Activated CD4-positive, alpha-beta T cell treated with anti-CD3 and anti-CD28 coated beads, Interleukin-2, Interleukin-4, amounts not matched to agents 100 ng/mL and 50 ng/mL, durations not matched to agents 16 hours and 8 hours (primary cell): ENCODE results near the gene TMEM127.
"Not testable (repeated sequence)": the region's sequence is repeated elsewhere in the genome, so short reads cannot be mapped to it uniquely, and the experiment has no call there.

Experiments
- DNase-seq: peaks from one replicate; pipeline ENCODE4 v3.0.0-alpha.2; 2020; ENCODE audit warnings: low spot score

The TMEM127 gene

GRCh38 chr2:96240341-96241038, 25.3 kb downstream of the TMEM127 start:
- DNase-seq, result no peak

DNA sequence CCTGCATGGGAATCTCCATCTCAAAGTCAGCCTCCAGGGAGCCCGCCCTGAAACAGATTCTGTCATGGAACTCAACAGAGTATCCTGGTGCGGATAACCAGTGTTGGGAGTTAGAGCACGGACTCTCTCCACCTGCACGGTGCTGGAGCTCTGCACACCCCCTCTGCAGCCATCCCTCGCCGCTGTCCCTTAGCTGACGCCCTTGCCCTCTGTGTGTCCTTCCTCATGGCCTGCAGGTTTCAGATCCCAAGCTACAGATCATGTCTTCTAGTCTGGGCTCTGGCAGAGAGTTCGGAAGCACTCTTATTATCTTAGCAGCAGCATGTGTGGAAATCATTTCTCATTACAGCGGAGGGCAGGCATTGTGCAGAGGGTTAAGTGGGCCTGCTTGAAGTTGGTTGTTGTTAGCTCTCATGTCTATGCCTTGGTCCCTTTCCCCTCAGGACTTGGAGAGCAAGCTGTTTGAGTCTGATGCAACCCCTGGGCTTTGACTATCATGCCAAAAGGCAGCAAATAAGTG, 26.0 kb downstream of the TMEM127 start:
- DNase-seq, result no peak

DNA sequence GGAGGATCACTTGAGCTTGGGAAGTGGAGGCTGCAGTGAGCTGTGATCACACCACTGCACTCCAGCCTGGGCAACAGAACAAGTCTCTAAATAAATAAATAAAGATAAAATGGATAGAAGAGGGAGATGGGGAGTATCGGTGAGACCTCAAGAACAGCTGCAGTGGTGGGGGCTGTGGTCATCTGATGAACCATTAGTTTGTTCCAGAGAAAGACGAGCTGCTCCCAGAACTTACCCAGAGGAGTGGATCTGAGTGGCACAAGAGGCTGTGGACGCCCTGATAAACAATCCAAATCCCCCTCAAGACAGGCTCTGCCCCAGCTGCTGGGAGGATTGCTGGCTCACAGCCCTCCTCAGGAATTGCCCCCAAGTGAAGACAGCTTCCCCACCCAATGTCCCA, 26.7 kb downstream of the TMEM127 start:
- DNase-seq, result no peak

DNA sequence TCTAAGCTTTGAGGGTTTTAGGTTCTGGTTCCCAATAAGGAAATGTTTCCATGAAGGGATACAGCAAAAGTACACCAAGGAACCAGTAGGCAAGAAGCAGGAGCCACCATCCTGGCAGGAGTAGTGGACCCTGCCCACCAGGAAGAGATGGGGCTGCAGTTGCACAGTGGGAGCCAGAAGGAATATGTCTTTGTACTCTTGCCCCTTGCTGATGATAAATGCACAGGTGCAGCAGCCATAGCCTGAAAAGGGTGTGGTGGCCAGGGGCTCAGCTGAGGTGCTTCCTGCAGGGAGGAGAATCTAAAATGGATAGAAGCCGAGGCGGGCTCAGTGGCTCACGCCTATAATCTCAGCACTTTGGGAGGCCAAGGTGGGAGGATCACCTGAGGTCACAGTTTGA, 27.5 kb downstream of the TMEM127 start:
- no peak for DNase-seq

DNA sequence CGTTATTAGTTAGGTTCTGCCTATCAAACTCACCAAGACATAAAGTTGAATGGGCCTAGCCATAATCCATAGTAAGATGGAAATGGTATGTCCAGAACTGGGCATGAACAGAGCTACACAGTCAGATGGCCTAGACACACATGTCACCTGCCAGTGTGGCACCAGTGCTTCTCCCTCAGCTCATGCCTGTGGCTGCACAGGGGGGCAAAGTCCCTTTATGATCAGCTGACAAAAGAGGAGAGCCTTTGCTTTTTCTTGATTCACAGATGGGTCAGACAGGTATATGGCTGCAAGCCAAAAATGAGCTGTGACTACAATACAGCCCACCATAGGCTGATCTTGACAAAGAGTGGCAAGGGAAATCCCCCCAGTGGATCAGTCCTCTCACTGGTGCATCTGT, 28.9 kb downstream of the TMEM127 start:
- DNase-seq, result no peak

DNA sequence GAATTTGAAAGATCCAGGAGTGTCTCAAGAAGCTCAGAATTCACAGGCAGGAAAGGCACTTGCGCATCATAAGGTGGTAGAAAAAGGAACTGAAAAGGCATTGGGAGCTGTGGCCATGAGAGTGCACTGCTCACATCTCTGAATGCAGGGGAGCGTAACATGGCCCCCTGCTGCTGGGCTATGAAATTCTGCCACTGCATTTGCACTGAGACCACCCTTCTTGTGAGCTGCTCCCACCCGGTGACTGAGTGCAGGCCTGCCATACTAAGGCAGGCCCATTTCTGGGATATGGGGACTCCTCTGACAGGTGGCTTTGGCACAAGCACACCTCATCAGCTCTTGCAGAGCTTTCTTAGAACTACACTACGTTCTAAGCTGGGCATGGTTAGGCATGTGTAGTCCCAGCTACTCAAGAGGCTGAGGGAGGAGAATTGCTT, 31.9 kb downstream of the TMEM127 start:
- DNase-seq, result no peak

DNA sequence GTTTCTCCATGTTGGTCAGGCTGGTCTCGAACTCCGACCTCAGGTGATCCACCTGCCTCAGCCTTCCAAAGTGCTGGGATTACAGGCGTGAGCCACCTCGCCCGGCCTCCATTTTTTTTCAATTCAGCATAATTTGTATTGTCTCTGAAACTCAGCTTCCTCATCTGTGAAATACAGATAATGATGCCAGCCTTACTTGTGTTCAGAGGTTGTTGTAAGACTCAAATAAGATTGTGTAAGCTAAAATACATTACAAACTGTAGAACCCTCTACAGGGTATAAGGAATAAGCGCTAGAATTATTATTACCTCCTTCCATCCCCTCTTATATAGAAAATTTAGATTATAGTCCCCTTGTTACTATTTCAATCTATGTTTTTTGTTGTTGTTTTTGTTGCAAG, 32.4 kb downstream of the TMEM127 start:
- DNase-seq, result no peak

DNA sequence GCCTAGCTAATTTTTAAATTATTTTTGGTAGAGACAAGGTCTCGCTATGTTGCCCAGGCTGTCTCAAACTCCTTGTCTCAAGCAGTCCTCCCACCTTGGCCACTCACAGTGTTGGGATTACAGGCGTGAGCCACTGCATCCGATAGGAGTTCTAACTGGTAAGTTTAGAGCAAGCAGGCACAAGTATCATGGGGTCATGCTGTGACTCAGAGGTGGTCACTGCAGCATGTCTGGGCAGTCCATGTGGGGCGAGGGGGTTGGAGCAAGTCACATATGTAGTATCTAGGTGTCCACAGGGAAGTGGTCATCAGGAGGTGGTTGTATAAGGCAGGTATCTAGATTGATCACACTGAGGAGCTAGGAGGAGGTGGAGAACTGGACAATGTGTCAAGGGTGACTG, 34.5 kb downstream of the TMEM127 start:
- no peak for DNase-seq

- DNase-seq, result no peak
Measured at GRCh38 chr2:96225016-96225533, 40.7 kb downstream of the TMEM127 start.

GRCh38 chr2:96221106-96221505, 44.7 kb downstream of the TMEM127 start:
- DNase-seq, result not testable (repeated sequence)

DNA sequence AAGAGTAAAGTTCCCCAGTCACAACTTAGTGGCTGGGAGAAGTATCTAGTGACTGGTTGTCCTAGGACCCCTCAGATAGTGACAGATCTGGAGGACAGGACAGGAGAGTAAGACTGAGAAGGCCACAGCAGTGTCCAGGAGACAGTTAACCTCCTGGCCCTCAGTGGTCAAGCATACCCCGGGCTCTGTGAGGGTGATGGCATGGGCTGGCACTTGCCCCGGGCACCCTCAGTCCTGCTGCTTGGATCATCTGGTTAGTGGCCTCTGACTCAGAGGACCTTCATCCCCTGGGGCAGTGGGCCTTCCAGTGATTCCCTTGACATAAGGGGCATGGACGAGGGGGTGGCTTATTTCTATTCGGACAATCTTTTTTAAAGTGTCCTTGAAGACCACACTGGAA, 45.8 kb downstream of the TMEM127 start:
- DNase-seq, result not testable (repeated sequence)

- DNase-seq, result no peak
Measured at GRCh38 chr2:96218508-96219131, 47.2 kb downstream of the TMEM127 start.

GRCh38 chr2:96214554-96214953, 51.2 kb downstream of the TMEM127 start:
- no peak for DNase-seq

GRCh38 chr2:96213379-96213778, 52.4 kb downstream of the TMEM127 start:
- no peak for DNase-seq

GRCh38 chr2:96212339-96212738, 53.5 kb downstream of the TMEM127 start:
- no peak for DNase-seq

DNA sequence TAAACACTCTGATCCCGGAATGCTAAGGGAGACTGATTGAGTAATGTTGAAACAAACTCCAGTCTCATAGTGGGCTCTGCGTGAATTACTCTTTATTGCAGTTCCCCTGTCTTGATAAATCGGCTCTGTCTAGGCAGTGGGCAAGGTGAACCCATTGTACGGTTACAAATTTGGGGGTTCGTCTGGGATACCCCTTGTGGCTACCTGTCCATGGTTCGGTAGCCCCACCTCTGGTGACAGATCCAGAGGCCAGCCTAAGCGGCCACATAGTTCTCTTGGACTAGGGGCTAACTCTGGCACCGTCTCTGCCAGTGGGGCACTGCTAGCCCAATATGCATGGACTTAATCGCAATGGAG, 56.1 kb downstream of the TMEM127 start:
- DNase-seq, result no peak

- DNase-seq, result no peak
Measured at GRCh38 chr2:96209011-96209728, 56.6 kb downstream of the TMEM127 start.

DNA sequence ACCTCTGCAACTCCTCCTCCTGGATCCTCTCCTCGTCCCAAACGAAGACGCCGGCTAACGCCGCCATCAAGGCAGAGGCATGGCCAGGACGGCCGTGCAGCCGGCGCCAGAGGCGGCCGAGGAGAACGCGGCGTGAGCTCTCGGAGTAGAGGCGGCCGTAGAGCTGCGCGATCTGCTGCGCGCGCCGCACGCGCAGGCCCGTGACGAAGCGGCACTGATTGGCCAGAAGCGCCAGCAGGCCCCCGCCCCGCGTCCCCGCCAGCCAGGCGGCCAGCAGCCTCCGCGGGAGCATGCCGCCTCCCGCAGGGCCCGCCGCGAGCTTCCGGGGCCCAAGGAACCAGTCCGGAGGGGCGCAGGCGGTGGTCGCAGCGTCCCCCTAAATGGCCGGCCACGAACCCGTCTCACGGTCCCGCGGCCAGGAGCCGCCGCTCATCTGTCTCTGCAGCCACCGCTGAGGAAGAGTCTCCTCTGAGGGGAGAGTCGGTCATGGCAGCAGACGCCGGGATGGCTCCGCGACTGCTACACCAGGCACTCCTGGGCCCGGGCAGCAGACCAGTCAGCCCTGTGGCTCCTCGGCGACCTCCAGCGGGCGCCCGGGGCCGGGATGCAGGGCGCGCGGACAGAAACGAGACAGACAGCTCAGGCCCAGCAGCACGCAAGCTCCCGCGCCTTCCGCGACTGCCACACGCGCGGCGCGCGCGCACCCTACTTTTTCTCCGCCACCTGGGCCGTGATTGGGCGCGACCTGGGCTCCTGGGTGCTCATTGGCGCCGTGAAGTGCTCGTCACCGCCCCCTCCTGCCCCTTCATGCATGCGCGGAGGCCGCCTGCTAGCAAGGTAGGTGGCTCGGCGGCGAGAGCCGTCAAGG, 57.4 kb downstream of the TMEM127 start, which contains the start of gene STARD7:
Gene STARD7, minus strand, starts transcription at position 685 of the 868 bp plus-strand sequence. Its CDS starts 393 bp downstream, at position 292.
- DNase-seq, result peak; percentile 99

DNA sequence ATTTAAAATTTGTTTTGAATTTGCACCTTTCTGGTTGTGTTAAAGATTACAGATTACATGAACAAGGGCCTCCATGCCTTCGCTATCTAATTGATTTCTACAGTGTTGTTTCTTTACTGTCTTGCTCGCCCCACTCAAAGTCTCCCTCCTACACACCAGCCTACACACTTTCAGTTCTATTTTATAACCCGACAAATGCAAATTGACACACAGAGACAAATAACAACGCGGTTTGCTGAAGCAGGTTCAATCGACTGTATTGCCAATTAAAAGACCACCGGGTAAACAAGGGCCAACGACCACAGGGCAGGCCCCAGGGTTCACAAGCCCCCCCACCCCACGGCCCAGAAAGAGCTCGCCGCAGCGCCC, 58.0 kb downstream of the TMEM127 start:
- no peak for DNase-seq

GRCh38 chr2:96207073-96207773, 58.6 kb downstream of the TMEM127 start:
- DNase-seq, result no peak

DNA sequence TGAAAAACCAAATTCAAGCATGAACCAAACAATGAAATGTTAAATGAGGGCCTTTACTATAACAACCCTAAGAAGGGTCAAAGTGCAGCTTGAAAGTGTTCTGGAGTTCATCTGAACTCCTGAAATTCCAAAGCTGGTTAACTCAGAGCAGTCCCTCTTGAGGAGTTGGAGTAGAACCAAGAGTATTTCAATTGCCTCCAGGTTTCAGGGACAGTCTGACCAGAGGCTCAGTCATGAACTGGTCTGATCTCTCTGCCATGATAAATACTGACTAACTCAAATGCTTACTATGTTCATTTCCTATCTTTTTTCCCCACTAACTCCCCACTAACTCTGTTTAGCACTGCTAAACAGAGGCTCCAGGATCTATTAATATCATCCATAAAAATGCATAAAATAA, 59.9 kb downstream of the TMEM127 start:
- DNase-seq, result no peak
